HEK293 (cell line): Measurements from ENCODE around the gene CENPP.

Experiments used
- CTCF ChIA-PET: fragments of 350-600 bp; formaldehyde crosslinking; extraction: SDS; loops from one replicate; lab custom pipeline; 2021; ENCODE audit warnings: antibody characterized with exemption; lab: Yijun Ruan, JAX
- POLR2A ChIA-PET: fragments of 300-600 bp; formaldehyde crosslinking; extraction: SDS; loops from one replicate; lab custom pipeline; 2020; ENCODE audit warnings: antibody characterized with exemption, inconsistent platforms; lab: Yijun Ruan, JAX
- H3K27ac ChIP-seq: fragments of 200-500 bp; sonication (Bioruptor generic); 2 replicates; pipeline ENCODE4 v1.5.1; 2014; ENCODE audit warnings: low read depth, low read length, control low read depth, inconsistent platforms; ENCODE audit errors: extremely low read depth
- H3K36me3 ChIP-seq, 2 experiments: fragments of 200-500 bp in 1 of 2; sonication (Bioruptor generic) in 1 of 2; 1 replicate in 1 of 2; 2 replicates in 1 of 2; pipeline ENCODE4 v1.5.1; 2014 to 2017; ENCODE audit warnings: inconsistent platforms in 2 of 2, low read length in 2 of 2; ENCODE audit not compliant: control insufficient read depth in 2 of 2, insufficient read depth in 1 of 2
- H3K4me1 ChIP-seq: fragments of 200-500 bp; sonication (Bioruptor generic); 2 replicates; pipeline ENCODE4 v1.5.1; 2014; ENCODE audit warnings: mild to moderate bottlenecking, low read length, inconsistent platforms; ENCODE audit not compliant: control insufficient read depth, insufficient read depth
- H3K4me3 ChIP-seq: 2 replicates; pipeline ENCODE4 v1.5.1; 2011; ENCODE audit warnings: low read depth, mild to moderate bottlenecking, control low read depth, low read length, moderate library complexity
- H3K9me3 ChIP-seq: fragments of 200-500 bp; sonication (Bioruptor generic); 2 replicates; pipeline ENCODE4 v1.5.1; 2014; ENCODE audit warnings: low read depth, low read length, inconsistent platforms; ENCODE audit not compliant: control insufficient read depth, insufficient read depth
- KLF10 ChIP-seq: fragments of 450-650 bp; IDR thresholded peaks from 2 replicates; pipeline ENCODE4 v1.5.1; 2018; ENCODE audit warnings: missing biosample characterization, mild to moderate bottlenecking, missing genetic modification characterization
- PATZ1 ChIP-seq: fragments of 450-650 bp; formaldehyde crosslinking; IDR thresholded peaks from 2 replicates; pipeline ENCODE4 v1.5.1; 2016; ENCODE audit warnings: missing biosample characterization, missing genetic modification characterization
- SCRT2 ChIP-seq: fragments of 450-650 bp; formaldehyde crosslinking; IDR thresholded peaks from 2 replicates; pipeline ENCODE4 v1.5.1; 2016; ENCODE audit warnings: missing biosample characterization, missing genetic modification characterization
- SP7 ChIP-seq: fragments of 450-650 bp; formaldehyde crosslinking; IDR thresholded peaks from 2 replicates; pipeline ENCODE4 v1.5.1; 2016; ENCODE audit warnings: missing biosample characterization, missing genetic modification characterization
- ZIC2 ChIP-seq: fragments of 450-650 bp; formaldehyde crosslinking; IDR thresholded peaks from 2 replicates; pipeline ENCODE4 v1.5.1; 2016; ENCODE audit warnings: missing biosample characterization, missing genetic modification characterization
- ZNF10 ChIP-seq: fragments of 450-650 bp; formaldehyde crosslinking; IDR thresholded peaks from 2 replicates; pipeline ENCODE4 v1.5.1; 2017; ENCODE audit warnings: missing biosample characterization, missing genetic modification characterization
- ZNF121 ChIP-seq: fragments of 450-650 bp; formaldehyde crosslinking; IDR thresholded peaks from 2 replicates; pipeline ENCODE4 v1.5.1; 2016; ENCODE audit warnings: missing biosample characterization, missing genetic modification characterization
- ZNF248 ChIP-seq: fragments of 450-650 bp; formaldehyde crosslinking; IDR thresholded peaks from 2 replicates; pipeline ENCODE4 v1.5.1; 2017; ENCODE audit warnings: missing biosample characterization, missing genetic modification characterization
- ZNF274 ChIP-seq, 2 experiments: fragments of 200-500 bp in 1 of 2; fragments of 450-650 bp in 1 of 2; sonication (Bioruptor generic) in 1 of 2; formaldehyde crosslinking in 1 of 2; IDR thresholded peaks; 2 replicates each; pipeline versions ENCODE4 v1.5.1 to v1.6.1; 2014 to 2016; ENCODE audit warnings: borderline replicate concordance in 1 of 2, inconsistent platforms in 1 of 2, low read length in 1 of 2, missing biosample characterization in 1 of 2, missing genetic modification characterization in 1 of 2
- ZNF292 ChIP-seq: fragments of 450-650 bp; formaldehyde crosslinking; IDR thresholded peaks from 2 replicates; pipeline ENCODE4 v1.5.1; 2016; ENCODE audit warnings: low read depth, missing biosample characterization, missing genetic modification characterization, borderline replicate concordance
- ZNF341 ChIP-seq: fragments of 450-650 bp; formaldehyde crosslinking; IDR thresholded peaks from 2 replicates; pipeline ENCODE4; 2016; ENCODE audit warnings: low read depth, missing biosample characterization, missing genetic modification characterization
- ZNF639 ChIP-seq: fragments of 450-650 bp; formaldehyde crosslinking; IDR thresholded peaks from 2 replicates; pipeline ENCODE4 v1.5.1; 2016; ENCODE audit warnings: missing biosample characterization, missing genetic modification characterization
- ZNF654 ChIP-seq: fragments of 450-650 bp; formaldehyde crosslinking; IDR thresholded peaks from 2 replicates; pipeline ENCODE4 v1.5.1; 2016; ENCODE audit warnings: low read depth, missing biosample characterization, missing genetic modification characterization
- ZNF785 ChIP-seq: fragments of 450-650 bp; formaldehyde crosslinking; IDR thresholded peaks from 2 replicates; pipeline ENCODE4 v1.5.1; 2016; ENCODE audit warnings: missing biosample characterization, missing genetic modification characterization

CENPP gene

GRCh38 chr9:92444841-92445240 lies 119.1 kb downstream of the CENPP start:
- POLR2A ChIA-PET, result no interaction called here
- no peaks in the 10 kb centered on the region for H3K36me3 ChIP-seq
- no peak for TF ChIP-seq ZNF785 (tag by site-specific recombination)
- no peak for TF ChIP-seq KLF10
- TF ChIP-seq ZIC2 (tag by site-specific recombination), result 0 out of 2 replicates have a peak, but pooled peaks have one; percentile 5
- TF ChIP-seq SP7 (tag by site-specific recombination), result no peak

GRCh38 chr9:92446536-92446935 lies 120.8 kb downstream of the CENPP start:
- no peak overlapping the region for H3K27ac ChIP-seq
- H3K9me3 ChIP-seq, result no peaks in the 10 kb centered on the region
- ChIA-PET POLR2A (interaction anchor here (0.6 to 0.7 kb wide), 2 partner anchors 72 to 118 kb away, joined by 4 to 5 read pairs; no protein-coding TSS in a partner anchor), CTCF (interaction anchor here (1.5 kb wide), 1 partner anchor 118 kb away, joined by 5 read pairs; no protein-coding TSS in a partner anchor)
- H3K4me1 ChIP-seq, result no peaks in the 10 kb centered on the region
- no peak for TF ChIP-seq ZNF274 (IDR thresholded peaks at IDR 0.05; ENCODE audit: low read length)
- TF ChIP-seq ZNF274 (tag by site-specific recombination; IDR thresholded peaks at IDR 0.05; ENCODE audit: borderline replicate concordance), result no peak
- TF ChIP-seq PATZ1 (tag by site-specific recombination), result no peak
- TF ChIP-seq ZNF248 (tag by site-specific recombination), result no peak
- H3K4me3 ChIP-seq, result no peak overlapping the region
- no peaks in the 10 kb centered on the region for H3K36me3 ChIP-seq

More at GRCh38 chr9:92444841-92445240, 119.1 kb downstream of the CENPP start:
- no peak overlapping the region for H3K4me3 ChIP-seq
- H3K27ac ChIP-seq, result no peak overlapping the region
- CTCF ChIA-PET, result interaction anchor here (0.6 to 1.5 kb wide), 4 partner anchors 10 to 305 kb away, joined by 3 to 5 read pairs (median 3); no protein-coding TSS in a partner anchor
- H3K9me3 ChIP-seq, result no peaks in the 10 kb centered on the region
- no peaks in the 10 kb centered on the region for H3K4me1 ChIP-seq

GRCh38 chr9:92455217-92455616 lies 129.5 kb downstream of the CENPP start:
- TF ChIP-seq ZNF654 (peak; percentile 23; the same call in 1 of the 2 replicates), SCRT2 (tag by site-specific recombination) (peak; percentile 37; the same call in 1 of the 2 replicates), ZNF10 (no peak), ZNF121 (peak; percentile 26; the same call in 1 of the 2 replicates)
- H3K4me3 ChIP-seq, result no peak overlapping the region
- no peaks in the 10 kb centered on the region for H3K9me3 ChIP-seq
- H3K27ac ChIP-seq, result no peak overlapping the region
- POLR2A ChIA-PET, result no interaction called here
- no peaks in the 10 kb centered on the region for H3K4me1 ChIP-seq
- no peaks in the 10 kb centered on the region for H3K36me3 ChIP-seq
- CTCF ChIA-PET, result interaction anchor here (0.6 to 2.2 kb wide), 7 partner anchors 9 to 336 kb away, joined by 3 to 6 read pairs (median 4); no protein-coding TSS in a partner anchor

- Histone ChIP-seq H3K4me1 (no peaks in the 10 kb centered on the region), H3K9me3 (no peaks in the 10 kb centered on the region), H3K4me3 (no peak overlapping the region)
- no peak for TF ChIP-seq KLF10
- TF ChIP-seq, all 188 proteins: peak for 0
- POLR2A ChIA-PET, result interaction anchor here (0.8 kb wide), 1 partner anchor 132 kb away, joined by 3 read pairs; the partner anchor contains the start of genes CENPP and NOL8
- CTCF ChIA-PET, result interaction anchor here (1.0 to 1.2 kb wide), 2 partner anchors 13 to 18 kb away, joined by 3 read pairs; no protein-coding TSS in a partner anchor
- H3K27ac ChIP-seq, result no peak overlapping the region
- H3K36me3 ChIP-seq, result no peaks in the 10 kb centered on the region
These were observed 131.8 kb downstream of the CENPP start for GRCh38 chr9:92457576-92457975.

GRCh38 chr9:92463387-92463786 lies 137.6 kb downstream of the CENPP start:
- CTCF ChIA-PET, result interaction anchor here (0.6 to 1.2 kb wide), 2 partner anchors 323 to 509 kb away, joined by 3 read pairs; no protein-coding TSS in a partner anchor
- POLR2A ChIA-PET, result no interaction called here

More at GRCh38 chr9:92463387-92463786, 137.6 kb downstream of the CENPP start:
- H3K4me3 ChIP-seq, result no peak overlapping the region
- TF ChIP-seq ZNF292 (no peak), ZNF639 (tag by site-specific recombination) (no peak), ZNF341 (peak; percentile 48)
- TF ChIP-seq, all 188 proteins: peak for 1
- Histone ChIP-seq H3K9me3 (no peaks in the 10 kb centered on the region), H3K27ac (no peak overlapping the region), H3K4me1 (no peaks in the 10 kb centered on the region), H3K36me3 (no peaks in the 10 kb centered on the region)
